ENCODE measurements around the gene PHKA1.

DNA sequence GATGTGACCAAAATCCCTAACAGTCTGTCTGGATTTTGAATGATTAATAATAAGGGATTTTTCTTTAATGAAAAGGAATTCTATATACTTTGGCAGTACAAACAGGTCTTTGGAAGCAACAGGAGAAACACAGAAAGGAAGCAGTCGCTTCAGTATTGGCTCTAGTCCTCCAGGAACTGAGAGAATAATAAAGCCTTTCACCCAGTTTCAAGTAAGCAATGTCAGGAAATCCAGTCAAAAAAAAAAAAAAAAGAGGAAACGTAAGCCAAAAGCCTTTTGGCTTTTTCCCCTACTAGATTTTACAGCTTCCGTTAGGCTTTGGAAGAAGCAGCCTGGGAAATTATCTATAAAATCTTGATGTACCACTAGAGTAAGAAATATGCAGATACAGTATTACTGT, 79.8 kb downstream of the PHKA1 start:
- TF ChIP-seq POLR2A (IDR thresholded peaks at IDR 0.05; ENCODE audit: low read length) (no peak), CBX8 (IDR thresholded peaks at IDR 0.05) (no peak), MYC (IDR thresholded peaks at IDR 0.05; ENCODE audit: borderline replicate concordance, low read length) (no peak), RAD21 (conservative IDR thresholded peaks at IDR 0.05 in 1 of 2, IDR thresholded peaks at IDR 0.05 in 1 of 2) (no peak), HOXB5 (CRISPR knock-in tag; IDR thresholded peaks at IDR 0.05) (no peak), HDAC2 (IDR thresholded peaks at IDR 0.05) (no peak), EP300 (IDR thresholded peaks at IDR 0.05) (no peak), PHF8 (IDR thresholded peaks at IDR 0.05; ENCODE audit: borderline replicate concordance, low read depth) (no peak), CHD2 (IDR thresholded peaks at IDR 0.05; ENCODE audit: low read length, partially characterized antibody) (no peak)
- TF ChIP-seq, protein P1, sequence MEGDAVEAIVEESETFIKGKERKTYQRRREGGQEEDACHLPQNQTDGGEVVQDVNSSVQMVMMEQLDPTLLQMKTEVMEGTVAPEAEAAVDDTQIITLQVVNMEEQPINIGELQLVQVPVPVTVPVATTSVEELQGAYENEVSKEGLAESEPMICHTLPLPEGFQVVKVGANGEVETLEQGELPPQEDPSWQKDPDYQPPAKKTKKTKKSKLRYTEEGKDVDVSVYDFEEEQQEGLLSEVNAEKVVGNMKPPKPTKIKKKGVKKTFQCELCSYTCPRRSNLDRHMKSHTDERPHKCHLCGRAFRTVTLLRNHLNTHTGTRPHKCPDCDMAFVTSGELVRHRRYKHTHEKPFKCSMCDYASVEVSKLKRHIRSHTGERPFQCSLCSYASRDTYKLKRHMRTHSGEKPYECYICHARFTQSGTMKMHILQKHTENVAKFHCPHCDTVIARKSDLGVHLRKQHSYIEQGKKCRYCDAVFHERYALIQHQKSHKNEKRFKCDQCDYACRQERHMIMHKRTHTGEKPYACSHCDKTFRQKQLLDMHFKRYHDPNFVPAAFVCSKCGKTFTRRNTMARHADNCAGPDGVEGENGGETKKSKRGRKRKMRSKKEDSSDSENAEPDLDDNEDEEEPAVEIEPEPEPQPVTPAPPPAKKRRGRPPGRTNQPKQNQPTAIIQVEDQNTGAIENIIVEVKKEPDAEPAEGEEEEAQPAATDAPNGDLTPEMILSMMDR (IDR thresholded peaks at IDR 0.05): no peak
- TF ChIP-seq, protein P2, sequence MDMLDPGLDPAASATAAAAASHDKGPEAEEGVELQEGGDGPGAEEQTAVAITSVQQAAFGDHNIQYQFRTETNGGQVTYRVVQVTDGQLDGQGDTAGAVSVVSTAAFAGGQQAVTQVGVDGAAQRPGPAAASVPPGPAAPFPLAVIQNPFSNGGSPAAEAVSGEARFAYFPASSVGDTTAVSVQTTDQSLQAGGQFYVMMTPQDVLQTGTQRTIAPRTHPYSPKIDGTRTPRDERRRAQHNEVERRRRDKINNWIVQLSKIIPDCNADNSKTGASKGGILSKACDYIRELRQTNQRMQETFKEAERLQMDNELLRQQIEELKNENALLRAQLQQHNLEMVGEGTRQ (IDR thresholded peaks at IDR 0.05): no peak
